H1 (cell line): Measurements from ENCODE around the gene RGS13. TPM values are rescaled to one million over a fixed set of nuclear protein-coding genes. Genes with fewer than 3 reads are reported as not detected.

Experiments used
- CTCF ChIA-PET: fragments of 300-600 bp; sonication (Branson Sonifier 250); formaldehyde crosslinking; loops from one replicate; lab custom pipeline; 2021; ENCODE audit not compliant: partially characterized antibody; lab: Charles Lee
- POLR2A ChIA-PET: fragments of 300-600 bp; sonication (Branson Sonifier 250); formaldehyde crosslinking; loops from one replicate; lab custom pipeline; 2021; ENCODE audit warnings: inconsistent platforms; ENCODE audit not compliant: partially characterized antibody; lab: Charles Lee
- DNase-seq, 2 experiments: peaks; one replicate each; pipeline versions ENCODE4 v3.0.0 to v3.0.0-alpha.2; 2010 to 2022; ENCODE audit warnings: low spot score in 2 of 2, low read depth in 1 of 2, mixed read lengths in 1 of 2
- FAIRE-seq: peaks from 2 replicates; lab custom pipeline; 2011; peaks lifted over from hg19 to GRCh38; lab: Jason Lieb, UNC
- H2AFZ ChIP-seq: 2 replicates; pipeline ENCODE4 v1.8.1; 2012; ENCODE audit warnings: low read length, inconsistent platforms
- H2AK5ac ChIP-seq: 2 replicates; pipeline ENCODE4 v1.6.1; 2013; ENCODE audit warnings: low read depth, low read length
- H2BK120ac ChIP-seq: replicated peaks from 2 replicates; pipeline ENCODE3; 2013; ENCODE audit warnings: low read depth, low read length, inconsistent platforms
- H2BK12ac ChIP-seq: 2 replicates; pipeline ENCODE4 v1.6.1; 2013; ENCODE audit warnings: low read depth, low read length
- H2BK15ac ChIP-seq: 2 replicates; pipeline ENCODE4 v1.6.1; 2013; ENCODE audit warnings: low read length
- H2BK20ac ChIP-seq: 2 replicates; pipeline ENCODE4 v1.6.1; 2013; ENCODE audit warnings: low read length
- H2BK5ac ChIP-seq: 2 replicates; pipeline ENCODE4 v1.6.1; 2013; ENCODE audit warnings: low read depth, low read length
- H3K14ac ChIP-seq: 2 replicates; pipeline ENCODE4 v1.6.1; 2013; ENCODE audit warnings: inconsistent platforms; ENCODE audit not compliant: insufficient read length
- H3K18ac ChIP-seq: 2 replicates; pipeline ENCODE4 v1.6.1; 2013; ENCODE audit warnings: low read length; ENCODE audit errors: extremely low read depth
- H3K23ac ChIP-seq: 2 replicates; pipeline ENCODE4 v1.6.1; 2013; ENCODE audit warnings: inconsistent platforms; ENCODE audit not compliant: insufficient read length
- H3K23me2 ChIP-seq: 2 replicates; pipeline ENCODE4 v1.6.1; 2013; ENCODE audit warnings: low read depth, low read length
- H3K27ac ChIP-seq: 2 replicates; pipeline ENCODE4 v1.6.1; 2011; ENCODE audit warnings: low read depth, low read length, inconsistent platforms
- H3K27me3 ChIP-seq, 4 experiments: replicated peaks in 1 of 4; 1 replicate in 1 of 4; 2 replicates in 3 of 4; pipeline versions ENCODE4 v1.6.1 to v1.8.1; 2011 to 2013; ENCODE audit warnings: low read length in 3 of 4, mild to moderate bottlenecking in 3 of 4, inconsistent platforms in 2 of 4, mixed read lengths in 2 of 4, moderate library complexity in 1 of 4; ENCODE audit not compliant: control insufficient read depth in 3 of 4, insufficient read depth in 3 of 4; ENCODE audit errors: extremely low read depth in 1 of 4
- H3K36me3 ChIP-seq, 4 experiments: 2 replicates each; pipeline versions ENCODE4 v1.6.1 to v1.8.1; 2011 to 2013; ENCODE audit warnings: mild to moderate bottlenecking in 4 of 4, low read length in 3 of 4, moderate library complexity in 2 of 4, control low read depth in 1 of 4, inconsistent platforms in 1 of 4; ENCODE audit not compliant: insufficient read depth in 4 of 4, control insufficient read depth in 2 of 4
- H3K4ac ChIP-seq: replicated peaks from 2 replicates; pipeline ENCODE3; 2013; ENCODE audit warnings: low read length, low read depth, mixed read lengths, inconsistent platforms; ENCODE audit not compliant: insufficient read length
- H3K4me1 ChIP-seq, 4 experiments: replicated peaks in 1 of 4; 1 replicate in 1 of 4; 2 replicates in 3 of 4; pipeline versions ENCODE4 v1.6.1 to v1.8.1; 2011 to 2013; ENCODE audit warnings: low read length in 3 of 4, inconsistent platforms in 2 of 4, mixed read lengths in 1 of 4; ENCODE audit not compliant: insufficient read depth in 4 of 4, control insufficient read depth in 3 of 4
- H3K4me2 ChIP-seq, 2 experiments: 2 replicates each; pipeline versions ENCODE4 v1.6.1 to v1.8.1; 2011 to 2013; ENCODE audit warnings: low read depth in 2 of 2, low read length in 2 of 2, control low read depth in 1 of 2, inconsistent platforms in 1 of 2, mild to moderate bottlenecking in 1 of 2; ENCODE audit not compliant: insufficient read depth in 1 of 2
- H3K4me3 ChIP-seq, 4 experiments: fragments of 200-600, 300-600 bp in 1 of 4; sonication (generic), shearing (Covaris generic), sonication (Bioruptor Twin) in 1 of 4; 2 replicates each; pipeline versions ENCODE4 v1.5.1 to v1.8.1; 2011 to 2016; ENCODE audit warnings: low read length in 4 of 4, low read depth in 3 of 4, control low read depth in 2 of 4, inconsistent platforms in 2 of 4, mild to moderate bottlenecking in 2 of 4, mixed read lengths in 1 of 4, moderate library complexity in 1 of 4; ENCODE audit not compliant: insufficient read depth in 2 of 4; ENCODE audit errors: extremely low read depth in 1 of 4
- H3K56ac ChIP-seq: replicated peaks from 2 replicates; pipeline ENCODE3; 2013; ENCODE audit warnings: low read depth, mild to moderate bottlenecking, mixed read lengths, low read length, inconsistent platforms; ENCODE audit not compliant: insufficient read length
- H3K79me1 ChIP-seq: 2 replicates; pipeline ENCODE4 v1.6.1; 2013; ENCODE audit warnings: low read depth, low read length, control low read depth
- H3K79me2 ChIP-seq, 2 experiments: 2 replicates each; pipeline versions ENCODE4 v1.6.1 to v1.8.1; 2012 to 2013; ENCODE audit warnings: low read length in 2 of 2, mild to moderate bottlenecking in 2 of 2, inconsistent platforms in 1 of 2; ENCODE audit not compliant: insufficient read depth in 2 of 2, control insufficient read depth in 1 of 2
- H3K9ac ChIP-seq, 4 experiments: replicated peaks in 1 of 4; 1 replicate in 1 of 4; 2 replicates in 3 of 4; pipeline versions ENCODE4 v1.6.1 to v1.8.1; 2011 to 2013; ENCODE audit warnings: low read depth in 3 of 4, low read length in 3 of 4, control low read depth in 2 of 4, mild to moderate bottlenecking in 2 of 4, moderate library complexity in 2 of 4, inconsistent platforms in 1 of 4; ENCODE audit errors: extremely low read depth in 1 of 4
- H3K9me3 ChIP-seq, 2 experiments: 2 replicates each; pipeline versions ENCODE4 v1.6.1 to v1.8.1; 2012 to 2013; ENCODE audit warnings: mild to moderate bottlenecking in 2 of 2, moderate library complexity in 2 of 2, control low read depth in 1 of 2, inconsistent platforms in 1 of 2, low read depth in 1 of 2, low read length in 1 of 2, mixed read lengths in 1 of 2; ENCODE audit not compliant: insufficient read depth in 2 of 2
- H4K20me1 ChIP-seq, 2 experiments: replicated peaks in 1 of 2; 2 replicates each; pipeline versions ENCODE3 to v1.8.1; 2011 to 2013; ENCODE audit warnings: inconsistent platforms in 2 of 2, low read length in 2 of 2, mild to moderate bottlenecking in 1 of 2; ENCODE audit not compliant: insufficient read depth in 2 of 2, control insufficient read depth in 1 of 2
- H4K5ac ChIP-seq: 2 replicates; pipeline ENCODE4 v1.6.1; 2013; ENCODE audit warnings: low read length, low read depth, mixed read lengths, inconsistent platforms; ENCODE audit not compliant: insufficient read length
- H4K8ac ChIP-seq: 2 replicates; pipeline ENCODE4 v1.8.0; 2013; ENCODE audit warnings: mild to moderate bottlenecking, moderate library complexity, low read length, inconsistent platforms; ENCODE audit not compliant: insufficient read depth; ENCODE audit errors: extremely low read depth
- H4K91ac ChIP-seq: replicated peaks from 2 replicates; pipeline ENCODE3; 2013; ENCODE audit warnings: low read length, mixed read lengths, inconsistent platforms; ENCODE audit not compliant: insufficient read length
- BCL11A ChIP-seq, 2 experiments: IDR thresholded peaks; one replicate each; pipeline ENCODE4 v1.6.1; 2011; ENCODE audit warnings: low read depth in 2 of 2, low read length in 2 of 2, mild to moderate bottlenecking in 2 of 2
- BRCA1 ChIP-seq: IDR thresholded peaks from 2 replicates; pipeline ENCODE4 v1.6.1; 2012; ENCODE audit warnings: low read depth, low read length, improper control_type of control experiment
- FOSL1 ChIP-seq: IDR thresholded peaks from 2 replicates; pipeline ENCODE4 v1.6.1; 2011; ENCODE audit warnings: mild to moderate bottlenecking, low read depth, low read length, moderate library complexity; ENCODE audit not compliant: insufficient read depth
- GTF2F1 ChIP-seq: IDR thresholded peaks from 2 replicates; pipeline ENCODE4 v1.6.1; 2012; ENCODE audit warnings: low read depth, low read length, improper control_type of control experiment, borderline replicate concordance
- JUND ChIP-seq: IDR thresholded peaks from 2 replicates; pipeline ENCODE4 v1.6.1; 2011; ENCODE audit warnings: mild to moderate bottlenecking, improper control_type of control experiment, low read length
- KDM5A ChIP-seq: fragments of 200-600 bp; IDR thresholded peaks from 2 replicates; pipeline ENCODE4 v1.7.1; 2012; ENCODE audit warnings: mild to moderate bottlenecking, low read length, inconsistent platforms, mixed read lengths
- MAFK ChIP-seq: IDR thresholded peaks from 2 replicates; pipeline ENCODE4 v1.6.1; 2012; ENCODE audit warnings: low read depth, mild to moderate bottlenecking, improper control_type of control experiment, low read length
- PHF8 ChIP-seq: fragments of 200-600 bp; sonication (generic); conservative IDR thresholded peaks from 2 replicates; pipeline ENCODE4 v1.7.1; 2012; ENCODE audit warnings: low read depth, mild to moderate bottlenecking, inconsistent platforms, low read length, moderate library complexity
- POLR2A ChIP-seq, 2 experiments: IDR thresholded peaks; 1 replicate in 1 of 2; 2 replicates in 1 of 2; pipeline ENCODE4 v1.6.1; 2011; ENCODE audit warnings: low read depth in 2 of 2, low read length in 2 of 2, mild to moderate bottlenecking in 2 of 2; ENCODE audit errors: control extremely low read depth in 1 of 2
- RFX5 ChIP-seq: IDR thresholded peaks from 2 replicates; pipeline ENCODE4 v1.6.1; 2011; ENCODE audit warnings: low read depth, low read length, improper control_type of control experiment, borderline replicate concordance
- RNF2 ChIP-seq: fragments of 200-900, 300-1000 bp; sonication (generic); IDR thresholded peaks from 2 replicates; pipeline ENCODE4 v1.7.1; 2016; ENCODE audit warnings: borderline replicate concordance, low read depth, mild to moderate bottlenecking, antibody characterized with exemption, low read length; ENCODE audit not compliant: poor library complexity, severe bottlenecking; ENCODE audit errors: missing control alignments
- SIRT6 ChIP-seq: IDR thresholded peaks from one replicate; pipeline ENCODE4 v1.7.1; 2012; ENCODE audit warnings: low read length, inconsistent platforms
- SIX5 ChIP-seq: IDR thresholded peaks from 2 replicates; pipeline ENCODE4 v1.6.1; 2011; ENCODE audit warnings: mild to moderate bottlenecking, low read depth, low read length
- SP2 ChIP-seq: IDR thresholded peaks from 2 replicates; pipeline ENCODE4 v1.6.1; 2012; ENCODE audit warnings: mild to moderate bottlenecking, low read length, inconsistent platforms
- SP4 ChIP-seq: IDR thresholded peaks from 2 replicates; pipeline ENCODE4 v1.6.1; 2012; ENCODE audit warnings: low read length, inconsistent platforms
- SRF ChIP-seq: IDR thresholded peaks from 2 replicates; pipeline ENCODE4 v1.6.1; 2011; ENCODE audit warnings: mild to moderate bottlenecking, low read depth, low read length, moderate library complexity
- ZNF274 ChIP-seq: IDR thresholded peaks from 2 replicates; pipeline ENCODE4 v1.7.0; 2012; ENCODE audit warnings: low read length, borderline replicate concordance; ENCODE audit errors: extremely low read depth
- polyA plus RNA-seq, 7 experiments: library from polyadenylated mRNA; depleted of rRNA in 3 of 7; stranded (reverse) in 5 of 7; unstranded in 2 of 7; fragments of >200 nt in 5 of 7; fragments of 200-250 nt in 2 of 7; gene quantifications; 1 replicate in 5 of 7; 2 replicates in 1 of 7; 4 replicates in 1 of 7; pipeline versions ENCODE4 v1.2.1 to v1.2.3, GENCODE V29; 2011 to 2013; ENCODE audit warnings: missing spikeins in 2 of 7, mixed read lengths in 2 of 7
- total RNA-seq: library from RNA; stranded (reverse); fragmentation: NEBNext Ultra II Directional; extraction: Animal tissue kit (Norgen Biotek cat#: 25700); gene quantifications from 2 replicates; pipeline ENCODE4 v1.2.1, GENCODE V29; 2021

Gene RGS13
- total and polyA plus RNA-seq, 2 of the 8 experiments (the other 6 are each of a cell fraction or from before 2014, with no cell fraction given), result not detected

- Histone ChIP-seq H2BK5ac (no peak overlapping the region), H2AK5ac (no peak overlapping the region), H3K4me3 (no peak overlapping the region), H4K20me1 (no peaks in the 10 kb centered on the region), H3K4me2 (no peak overlapping the region), H2BK12ac (no peak overlapping the region), H3K23me2 (no peaks in the 10 kb centered on the region; the same call in 1 of the 2 replicates), H3K36me3 (no peaks in the 10 kb centered on the region), H3K79me2 (no peaks in the 10 kb centered on the region), H3K56ac (no peak overlapping the region), H3K9ac (no peak overlapping the region), H2AFZ (no peak overlapping the region), H3K4me1 (no peaks in the 10 kb centered on the region), H3K23ac (no peak overlapping the region), H3K27me3 (no peaks in the 10 kb centered on the region), H3K4ac (no peak overlapping the region), H3K14ac (no peak overlapping the region), H2BK20ac (no peak overlapping the region), H4K5ac (no peak overlapping the region), H3K79me1 (no peaks in the 10 kb centered on the region), H4K91ac (no peak overlapping the region), H3K27ac (no peak overlapping the region), H4K8ac (no peak overlapping the region), H2BK120ac (no peak overlapping the region), H2BK15ac (no peak overlapping the region), H3K18ac (no peak overlapping the region), H3K9me3 (no peaks in the 10 kb centered on the region)
- no peak for DNase-seq
- ChIA-PET POLR2A (no interaction called here), CTCF (no interaction called here)
- no peak for FAIRE-seq
- TF ChIP-seq SP2, result no peak
- TF ChIP-seq KDM5A, result no peak
- no peak for TF ChIP-seq GTF2F1
- TF ChIP-seq SP4, result no peak
- TF ChIP-seq POLR2A (IDR thresholded peaks at IDR 0.05; ENCODE audit: control extremely low read depth in 1 of 2, low read depth in 2 of 2, low read length in 2 of 2), result no peak
- TF ChIP-seq RNF2, result no peak
- no peak for TF ChIP-seq BCL11A (IDR thresholded peaks at IDR 0.05; ENCODE audit: low read depth in 2 of 2, low read length in 2 of 2)
- no peak for TF ChIP-seq RFX5
- no peak for TF ChIP-seq PHF8
- no peak for TF ChIP-seq MAFK
- TF ChIP-seq BRCA1, result no peak
- no peak for TF ChIP-seq SIX5
- TF ChIP-seq JUND, result no peak
- no peak for TF ChIP-seq SRF
- no peak for TF ChIP-seq SIRT6
- TF ChIP-seq ZNF274, result no peak
- TF ChIP-seq FOSL1, result no peak
Observed at GRCh38 chr1:192620071-192620635, 15.8 kb upstream of the RGS13 start.
